Spleen (tissue), 11 donors: ENCODE data around the gene EEIG1. TPM values are rescaled to one million over a fixed set of nuclear protein-coding genes. Genes with fewer than 3 reads are reported as not detected.
A peak's percentile ranks its signal among the peaks of the same experiment; 100 is the strongest.

ENCODE experiments used
- DNase-seq: peaks from one replicate; pipeline ENCODE4 v3.0.0-alpha.2; 2020
- H3K27ac ChIP-seq, 8 donors: fragments of 200-600 bp; sonication (generic) in 7 of 8; 1 replicate in 4 of 8; 2 replicates in 4 of 8; pipeline versions ENCODE4 v1.5.0 to v1.8.0; 2016 to 2021; ENCODE audit warnings: inconsistent platforms in 4 of 8, mild to moderate bottlenecking in 4 of 8, moderate library complexity in 1 of 8
- H3K27me3 ChIP-seq, 7 donors: fragments of 200-600 bp; sonication (generic) in 6 of 7; replicated peaks in 1 of 7; 1 replicate in 4 of 7; 2 replicates in 3 of 7; pipeline versions ENCODE4 v1.5.0 to v1.8.0; 2016 to 2021; ENCODE audit warnings: inconsistent platforms in 3 of 7, mild to moderate bottlenecking in 1 of 7
- H3K36me3 ChIP-seq, 6 donors: fragments of 200-600 bp; sonication (generic) in 5 of 6; 1 replicate in 4 of 6; 2 replicates in 2 of 6; pipeline versions ENCODE4 v1.5.0 to v1.8.0; 2016 to 2021; ENCODE audit warnings: inconsistent platforms in 2 of 6
- H3K4me1 ChIP-seq, 6 donors: fragments of 200-600 bp; sonication (generic) in 5 of 6; 1 replicate in 3 of 6; 2 replicates in 3 of 6; pipeline versions ENCODE4 v1.5.0 to v1.8.0; 2016 to 2021; ENCODE audit warnings: inconsistent platforms in 3 of 6
- H3K4me3 ChIP-seq, 8 donors: fragments of 200-600 bp; sonication (generic) in 7 of 8; 1 replicate in 4 of 8; 2 replicates in 4 of 8; pipeline versions ENCODE4 v1.5.0 to v1.8.0; 2016 to 2021; ENCODE audit warnings: inconsistent platforms in 4 of 8, mild to moderate bottlenecking in 4 of 8, moderate library complexity in 2 of 8
- H3K9me3 ChIP-seq, 8 donors: fragments of 200-600 bp; sonication (generic) in 7 of 8; 1 replicate in 4 of 8; 2 replicates in 4 of 8; pipeline versions ENCODE4 v1.5.0 to v1.8.0; 2016 to 2021; ENCODE audit warnings: inconsistent platforms in 4 of 8
- POLR2A ChIP-seq, 3 donors: fragments of 450-650 bp; IDR thresholded peaks; one replicate each; pipeline ENCODE4 v1.5.1; 2017; ENCODE audit warnings: antibody characterized with exemption in 3 of 3, mild to moderate bottlenecking in 1 of 3
- POLR2AphosphoS5 ChIP-seq, 3 donors: sonication (generic); formaldehyde crosslinking; IDR thresholded peaks; one replicate each; pipeline ENCODE4 v1.5.1; 2017; ENCODE audit warnings: antibody characterized with exemption in 3 of 3
- WGBS, 5 donors: extraction: QIAGEN DNeasy Blood & Tissue Kit in 3 of 5; methylation state at CpG; one replicate each; pipeline versions ENCODE4 v1.1.5 to v1.1.7; 2013 to 2018; 5-methylcytosine and 5-hydroxymethylcytosine counted together
- intact Hi-C: fragments of 100-400 bp; cut with DNase I; formaldehyde crosslinking; loops from one replicate; pipeline ENCODE4 v1.15.0; 2023; ENCODE audit warnings: low total_unique reads
- polyA plus RNA-seq, 3 donors: library from polyadenylated mRNA; stranded (reverse); fragments of 200-250 nt; gene quantifications; one replicate each; pipeline ENCODE4 v1.2.1, GENCODE V29; 2013
- total RNA-seq, 7 donors: library from RNA; depleted of rRNA in 3 of 7; stranded (reverse); fragments of >200 nt in 3 of 7; fragmentation: NEBNext Ultra II Directional in 4 of 7; extraction: Animal tissue kit (Norgen Biotek cat#: 25700) in 4 of 7; gene quantifications; one replicate each; pipeline versions ENCODE4 v1.1.0 to v1.2.1, GENCODE V29; 2016 to 2021
- TF ChIP-seq, protein P1 (sequence below), 11 experiments: fragments of 200-600 bp in 7 of 11; fragments of 450-650 bp in 4 of 11; sonication (generic) in 4 of 11; IDR thresholded peaks in 8 of 11; conservative IDR thresholded peaks in 3 of 11; 1 replicate in 7 of 11; 2 replicates in 4 of 11; pipeline versions ENCODE4 v1.4.0 to v1.8.0; 2016 to 2021; ENCODE audit warnings: antibody characterized with exemption in 11 of 11, inconsistent platforms in 4 of 11, mild to moderate bottlenecking in 1 of 11
- donor health status: healthy with polysubstance abuse.
- donor health status: DM: no; HTN: no; CAD: no; lungs with moderate emphysema.
- donor health status: DM: no; HTN: no; CAD: no.
- donor health status: Bipolar disorder and iron deficiency.
- donor health status: healthy.
- donor health status: DM: no; HTN: no; CAD: no.
- donor health status: DM: yes; HTN: yes; CAD: no.

Gene EEIG1
- total and polyA plus RNA-seq, 10 donors, result 27.3 to 102 (median 35.2) TPM

DNA sequence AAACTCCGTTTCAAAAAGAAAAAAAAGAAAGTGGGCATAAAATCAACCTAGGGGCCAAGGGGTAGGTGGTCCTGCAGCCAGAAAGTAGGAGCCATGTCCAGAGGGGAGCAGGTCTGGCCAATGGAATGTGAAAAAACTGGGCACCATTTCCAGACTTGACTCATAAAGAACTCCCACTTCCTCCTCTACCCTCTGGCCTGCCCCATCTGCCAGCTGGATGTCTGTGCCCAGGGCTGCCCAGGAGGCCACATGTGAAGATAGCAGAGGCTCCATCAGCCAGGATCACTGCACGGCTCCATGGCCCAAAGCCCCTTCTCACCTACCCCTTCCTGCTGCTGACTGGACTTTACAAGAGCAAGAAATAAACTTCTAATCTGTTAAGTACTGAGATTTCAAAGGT is 42.1 kb upstream of the EEIG1 start:
- Histone ChIP-seq H3K27ac (peak overlapping the region in 4 of 8 donors; percentile 27 to 67 (median 34)), H3K9me3 (no peaks in the 10 kb centered on the region), H3K4me3 (no peak overlapping the region), H3K36me3 (no peaks in the 10 kb centered on the region), H3K4me1 (peaks cover 46 to 76% (median 62%) of the 10 kb centered on the region in 6 donors), H3K27me3 (no peaks in the 10 kb centered on the region)
- intact Hi-C loops, result no loop called here
- no peak for DNase-seq
- no peak for TF ChIP-seq POLR2AphosphoS5 (IDR thresholded peaks at IDR 0.05)
- TF ChIP-seq, protein P1, sequence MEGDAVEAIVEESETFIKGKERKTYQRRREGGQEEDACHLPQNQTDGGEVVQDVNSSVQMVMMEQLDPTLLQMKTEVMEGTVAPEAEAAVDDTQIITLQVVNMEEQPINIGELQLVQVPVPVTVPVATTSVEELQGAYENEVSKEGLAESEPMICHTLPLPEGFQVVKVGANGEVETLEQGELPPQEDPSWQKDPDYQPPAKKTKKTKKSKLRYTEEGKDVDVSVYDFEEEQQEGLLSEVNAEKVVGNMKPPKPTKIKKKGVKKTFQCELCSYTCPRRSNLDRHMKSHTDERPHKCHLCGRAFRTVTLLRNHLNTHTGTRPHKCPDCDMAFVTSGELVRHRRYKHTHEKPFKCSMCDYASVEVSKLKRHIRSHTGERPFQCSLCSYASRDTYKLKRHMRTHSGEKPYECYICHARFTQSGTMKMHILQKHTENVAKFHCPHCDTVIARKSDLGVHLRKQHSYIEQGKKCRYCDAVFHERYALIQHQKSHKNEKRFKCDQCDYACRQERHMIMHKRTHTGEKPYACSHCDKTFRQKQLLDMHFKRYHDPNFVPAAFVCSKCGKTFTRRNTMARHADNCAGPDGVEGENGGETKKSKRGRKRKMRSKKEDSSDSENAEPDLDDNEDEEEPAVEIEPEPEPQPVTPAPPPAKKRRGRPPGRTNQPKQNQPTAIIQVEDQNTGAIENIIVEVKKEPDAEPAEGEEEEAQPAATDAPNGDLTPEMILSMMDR (IDR thresholded peaks at IDR 0.05 in 8 of 11, conservative IDR thresholded peaks at IDR 0.05 in 3 of 11), result no peak
- no peak for TF ChIP-seq POLR2A (IDR thresholded peaks at IDR 0.05)
- 42 to 88% (median 55%) methylated on average over 2 of the region's 2 CpGs for WGBS, 5 donors

DNA sequence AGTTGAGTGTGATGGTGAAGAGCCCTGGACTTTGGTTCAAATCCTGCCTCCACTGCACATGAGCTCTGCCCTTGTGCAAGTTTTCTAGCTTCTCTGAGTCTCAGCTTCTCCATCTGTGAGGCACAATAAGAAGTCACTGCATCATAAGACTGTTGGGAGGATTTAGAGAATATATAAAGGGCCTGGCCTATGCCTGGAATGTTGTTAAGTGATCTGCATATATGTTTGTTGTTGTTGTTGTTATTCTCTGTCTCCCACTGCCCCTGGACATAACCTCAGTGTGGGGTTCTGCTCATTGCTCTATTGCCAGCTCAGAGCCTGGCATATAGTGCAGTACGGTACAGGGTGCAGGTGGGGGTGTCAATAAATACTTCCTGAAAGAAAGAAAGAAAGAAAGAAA is 40.3 kb upstream of the EEIG1 start:
- TF ChIP-seq POLR2AphosphoS5 (IDR thresholded peaks at IDR 0.05) (no peak), POLR2A (IDR thresholded peaks at IDR 0.05) (no peak)
- TF ChIP-seq, protein P1 (IDR thresholded peaks at IDR 0.05 in 8 of 11, conservative IDR thresholded peaks at IDR 0.05 in 3 of 11), result no peak
- 0 to 92% (median 46%) methylated on average over 1 of the region's 1 CpG for WGBS, 5 donors
- Histone ChIP-seq H3K36me3 (no peaks in the 10 kb centered on the region), H3K4me1 (peaks cover 28 to 58% (median 44%) of the 10 kb centered on the region in 6 donors), H3K27ac (peak overlapping the region in 2 of 8 donors; percentile 41 to 67), H3K4me3 (no peak overlapping the region), H3K27me3 (no peaks in the 10 kb centered on the region), H3K9me3 (no peaks in the 10 kb centered on the region)
- no peak for DNase-seq
- intact Hi-C loops, result no loop called here

DNA sequence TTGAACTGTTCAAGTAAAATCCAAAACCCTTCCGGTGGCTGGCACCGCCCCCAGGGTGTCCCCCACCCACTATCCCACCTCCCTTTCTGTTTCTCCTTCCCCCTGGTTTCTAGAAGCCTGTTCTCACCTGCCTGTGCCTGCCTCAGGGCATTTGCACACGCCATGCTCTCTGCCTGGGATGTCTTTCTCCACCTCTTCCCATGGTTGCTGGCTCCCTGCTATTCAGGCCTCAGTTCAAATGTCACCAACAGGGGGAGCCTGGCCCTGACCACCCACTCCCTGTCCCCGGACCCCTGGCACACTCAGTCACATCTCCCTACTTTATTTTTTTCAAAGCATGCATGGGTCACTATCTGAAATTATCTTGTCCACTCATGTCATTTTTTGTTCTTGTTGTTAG is 39.9 kb upstream of the EEIG1 start:
- H3K27ac ChIP-seq, result no peak overlapping the region
- intact Hi-C loops, result no loop called here
- WGBS, 5 donors, result 83 to 97% (median 95%) methylated on average over 4 of the region's 4 CpGs
- H3K27me3 ChIP-seq, result no peaks in the 10 kb centered on the region
- no peak for TF ChIP-seq POLR2A (IDR thresholded peaks at IDR 0.05)
- TF ChIP-seq POLR2AphosphoS5 (IDR thresholded peaks at IDR 0.05), result no peak
- peaks cover 26 to 54% (median 40%) of the 10 kb centered on the region in 6 donors for H3K4me1 ChIP-seq
- no peaks in the 10 kb centered on the region for H3K36me3 ChIP-seq
- no peaks in the 10 kb centered on the region for H3K9me3 ChIP-seq
- H3K4me3 ChIP-seq, result no peak overlapping the region
- DNase-seq, result no peak

DNA sequence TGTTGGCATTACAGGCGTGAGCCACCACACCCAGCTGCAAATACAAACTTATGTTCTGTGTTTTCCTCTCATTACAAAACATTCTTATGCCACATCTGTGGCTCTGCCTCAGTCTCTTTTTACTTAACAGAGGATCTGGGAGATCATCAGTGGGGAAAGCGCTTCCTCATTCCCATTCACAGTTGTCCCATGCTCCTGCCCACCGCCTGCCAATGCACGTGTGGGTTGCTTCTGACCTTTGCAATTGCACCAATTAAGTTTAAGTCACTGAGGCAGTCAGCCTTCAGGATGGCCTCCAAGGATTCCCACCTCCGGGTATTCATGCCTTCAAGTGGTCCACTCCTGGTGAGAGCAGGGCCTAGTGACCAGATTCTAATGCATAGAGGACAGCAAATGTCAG is 34.9 kb upstream of the EEIG1 start:
- intact Hi-C loops, result no loop called here
- no peaks in the 10 kb centered on the region for H3K27me3 ChIP-seq
- H3K4me3 ChIP-seq, result no peak overlapping the region
- H3K27ac ChIP-seq, result no peak overlapping the region
- no peaks in the 10 kb centered on the region for H3K9me3 ChIP-seq
- peaks cover 8 to 23% (median 15%) of the 10 kb centered on the region in 6 donors for H3K4me1 ChIP-seq
- 86 to 95% (median 88%) methylated on average over 5 of the region's 5 CpGs for WGBS, 5 donors
- no peaks in the 10 kb centered on the region for H3K36me3 ChIP-seq
- DNase-seq, result no peak
- TF ChIP-seq POLR2A (IDR thresholded peaks at IDR 0.05), result no peak
- no peak for TF ChIP-seq POLR2AphosphoS5 (IDR thresholded peaks at IDR 0.05)
- TF ChIP-seq, protein P1 (IDR thresholded peaks at IDR 0.05 in 8 of 11, conservative IDR thresholded peaks at IDR 0.05 in 3 of 11), result no peak
